Activated naive CD4-positive, alpha-beta T cell treated with anti-CD3 and anti-CD28 coated beads, Interleukin-2, amount 50 U/mL, for 24 hours (primary cell): Measurements from ENCODE around the gene RPA3.

Source experiments
- H3K27ac Mint-ChIP-seq: one replicate; pipeline ENCODE4 v1.8.0; 2021; ENCODE audit warnings: mild to moderate bottlenecking, mixed read lengths
- H3K27me3 Mint-ChIP-seq: one replicate; pipeline ENCODE4 v1.8.0; 2021; ENCODE audit warnings: mixed read lengths
- H3K36me3 Mint-ChIP-seq: one replicate; pipeline ENCODE4 v1.8.0; 2021; ENCODE audit warnings: mixed read lengths
- H3K4me1 Mint-ChIP-seq: one replicate; pipeline ENCODE4 v1.8.0; 2021; ENCODE audit warnings: mixed read lengths
- H3K4me3 Mint-ChIP-seq: one replicate; pipeline ENCODE4 v1.8.0; 2021; ENCODE audit warnings: mild to moderate bottlenecking, mixed read lengths
- H3K9me3 Mint-ChIP-seq: one replicate; pipeline ENCODE4 v1.8.0; 2021; ENCODE audit warnings: mixed read lengths

Gene RPA3

GRCh38 chr7:7620644-7621210 is 97.7 kb downstream of the RPA3 start:
- peaks cover 16% of the 10 kb centered on the region for H3K4me1 Mint-ChIP-seq
- H3K4me3 Mint-ChIP-seq = no peak overlapping the region
- no peaks in the 10 kb centered on the region for H3K9me3 Mint-ChIP-seq
- no peaks in the 10 kb centered on the region for H3K27me3 Mint-ChIP-seq
- H3K27ac Mint-ChIP-seq = no peak overlapping the region
- no peaks in the 10 kb centered on the region for H3K36me3 Mint-ChIP-seq

- Mint-ChIP-seq H3K4me3 (no peak overlapping the region), H3K27ac (no peak overlapping the region), H3K4me1 (peaks cover 16% of the 10 kb centered on the region), H3K9me3 (no peaks in the 10 kb centered on the region), H3K27me3 (no peaks in the 10 kb centered on the region), H3K36me3 (no peaks in the 10 kb centered on the region)
Observed at GRCh38 chr7:7620236-7620635, 98.2 kb downstream of the RPA3 start.

- H3K36me3 Mint-ChIP-seq = no peaks in the 10 kb centered on the region
- H3K9me3 Mint-ChIP-seq = no peaks in the 10 kb centered on the region
- H3K27ac Mint-ChIP-seq = no peak overlapping the region
- peaks cover 19% of the 10 kb centered on the region for H3K4me1 Mint-ChIP-seq
- H3K4me3 Mint-ChIP-seq = no peak overlapping the region
- no peaks in the 10 kb centered on the region for H3K27me3 Mint-ChIP-seq
Observed at GRCh38 chr7:7618410-7618809, 100.0 kb downstream of the RPA3 start.

GRCh38 chr7:7617550-7617949 is 100.9 kb downstream of the RPA3 start:
- Mint-ChIP-seq H3K4me3 (no peak overlapping the region), H3K27ac (no peak overlapping the region), H3K36me3 (no peaks in the 10 kb centered on the region), H3K4me1 (peaks cover 19% of the 10 kb centered on the region), H3K9me3 (no peaks in the 10 kb centered on the region), H3K27me3 (no peaks in the 10 kb centered on the region)

- H3K4me3 Mint-ChIP-seq = no peak overlapping the region
- H3K4me1 Mint-ChIP-seq = peaks cover 26% of the 10 kb centered on the region
- no peaks in the 10 kb centered on the region for H3K9me3 Mint-ChIP-seq
- no peak overlapping the region for H3K27ac Mint-ChIP-seq
- no peaks in the 10 kb centered on the region for H3K36me3 Mint-ChIP-seq
- no peaks in the 10 kb centered on the region for H3K27me3 Mint-ChIP-seq
Observed at GRCh38 chr7:7614018-7614741, 104.2 kb downstream of the RPA3 start.

GRCh38 chr7:7613210-7613609 is 105.2 kb downstream of the RPA3 start:
- Mint-ChIP-seq H3K9me3 (no peaks in the 10 kb centered on the region), H3K27me3 (no peaks in the 10 kb centered on the region), H3K4me3 (no peak overlapping the region), H3K27ac (no peak overlapping the region), H3K36me3 (no peaks in the 10 kb centered on the region), H3K4me1 (peaks cover 23% of the 10 kb centered on the region)

- Mint-ChIP-seq H3K4me3 (no peak overlapping the region), H3K4me1 (peaks cover 18% of the 10 kb centered on the region), H3K9me3 (no peaks in the 10 kb centered on the region), H3K27me3 (no peaks in the 10 kb centered on the region), H3K27ac (no peak overlapping the region), H3K36me3 (peaks cover 3% of the 10 kb centered on the region)
Observed at GRCh38 chr7:7612519-7612918, 105.9 kb downstream of the RPA3 start.

- H3K4me3 Mint-ChIP-seq = no peak overlapping the region
- H3K36me3 Mint-ChIP-seq = peaks cover 3% of the 10 kb centered on the region
- H3K27ac Mint-ChIP-seq = peak overlapping the region; percentile 43
- peaks cover 8% of the 10 kb centered on the region for H3K4me1 Mint-ChIP-seq
- no peaks in the 10 kb centered on the region for H3K27me3 Mint-ChIP-seq
- no peaks in the 10 kb centered on the region for H3K9me3 Mint-ChIP-seq
Observed at GRCh38 chr7:7609330-7609729, 109.1 kb downstream of the RPA3 start.

GRCh38 chr7:7607010-7607409 is 111.4 kb downstream of the RPA3 start:
- Mint-ChIP-seq H3K27ac (no peak overlapping the region), H3K9me3 (no peaks in the 10 kb centered on the region)

GRCh38 chr7:7596176-7596575 is 122.2 kb downstream of the RPA3 start:
- H3K27me3 Mint-ChIP-seq = no peaks in the 10 kb centered on the region
- H3K9me3 Mint-ChIP-seq = no peaks in the 10 kb centered on the region
- H3K36me3 Mint-ChIP-seq = peaks cover 14% of the 10 kb centered on the region
- no peak overlapping the region for H3K27ac Mint-ChIP-seq
- no peaks in the 10 kb centered on the region for H3K4me1 Mint-ChIP-seq
- no peak overlapping the region for H3K4me3 Mint-ChIP-seq

More at GRCh38 chr7:7607010-7607409, 111.4 kb downstream of the RPA3 start:
- Mint-ChIP-seq H3K4me1 (peaks cover 8% of the 10 kb centered on the region), H3K4me3 (no peak overlapping the region), H3K27me3 (no peaks in the 10 kb centered on the region), H3K36me3 (peaks cover 3% of the 10 kb centered on the region)

- Mint-ChIP-seq H3K36me3 (peaks cover 14% of the 10 kb centered on the region), H3K27ac (no peak overlapping the region), H3K4me1 (no peaks in the 10 kb centered on the region), H3K9me3 (no peaks in the 10 kb centered on the region), H3K27me3 (no peaks in the 10 kb centered on the region), H3K4me3 (no peak overlapping the region)
Observed at GRCh38 chr7:7595451-7595850, 123.0 kb downstream of the RPA3 start.
